Esophagus muscularis mucosa (tissue), 2 donors: Measurements from ENCODE around the gene FGR.

Experiments used
- POLR2A ChIP-seq: fragments of 450-650 bp; IDR thresholded peaks from one replicate; pipeline ENCODE4 v1.6.1; 2017; ENCODE audit warnings: antibody characterized with exemption, moderate library complexity, mild to moderate bottlenecking, low read depth
- POLR2AphosphoS5 ChIP-seq, 2 donors: sonication (generic); formaldehyde crosslinking; IDR thresholded peaks; one replicate each; pipeline ENCODE4 v1.6.1; 2017; ENCODE audit warnings: antibody characterized with exemption in 2 of 2

- TF ChIP-seq POLR2A (peak; percentile 44), POLR2AphosphoS5 (IDR thresholded peaks at IDR 0.05) (peak; percentile 91 to 93)
Observed at GRCh38 chr1:27659497-27660299, 24.7 kb upstream of the FGR start.
